Fibroblast of skin of left quadriceps (primary cell): ENCODE results near the gene CARM1.

Experiments used
- DNase-seq, 2 experiments: peaks; one replicate each; pipeline ENCODE4 v3.0.0-alpha.2; 2013; ENCODE audit warnings: low read depth in 2 of 2

The CARM1 gene

GRCh38 chr19:10907925-10908324 lies 36.6 kb downstream of the CARM1 start:
- DNase-seq, result no peak

- DNase-seq, result no peak
Observed at GRCh38 chr19:10908380-10908960, 37.1 kb downstream of the CARM1 start.

- DNase-seq, result no peak
Observed at GRCh38 chr19:10911579-10912363, 40.4 kb downstream of the CARM1 start.

GRCh38 chr19:10912619-10913018 lies 41.3 kb downstream of the CARM1 start:
- DNase-seq, result no peak

- no peak for DNase-seq
Observed at GRCh38 chr19:10913716-10914340, 42.5 kb downstream of the CARM1 start.

- DNase-seq, result peak; percentile 72 to 74
Observed at GRCh38 chr19:10915130-10916091, 44.1 kb downstream of the CARM1 start.

- DNase-seq, result no peak
Observed at GRCh38 chr19:10916602-10917001, 45.2 kb downstream of the CARM1 start.

GRCh38 chr19:10918359-10918758 lies 47.0 kb downstream of the CARM1 start:
- DNase-seq, result no peak

GRCh38 chr19:10919352-10920287 lies 48.3 kb downstream of the CARM1 start:
- no peak for DNase-seq

- no peak for DNase-seq
Observed at GRCh38 chr19:10920288-10920655, 48.9 kb downstream of the CARM1 start.

- DNase-seq, result no peak
Observed at GRCh38 chr19:10920781-10921180, 49.4 kb downstream of the CARM1 start.

- DNase-seq, result no peak
Observed at GRCh38 chr19:10921199-10921909, 50.0 kb downstream of the CARM1 start.

GRCh38 chr19:10921910-10922637 lies 50.7 kb downstream of the CARM1 start:
- no peak for DNase-seq

- no peak for DNase-seq
Observed at GRCh38 chr19:10922638-10923014, 51.3 kb downstream of the CARM1 start.

- no peak for DNase-seq
Observed at GRCh38 chr19:10923260-10924112, 52.1 kb downstream of the CARM1 start.

- DNase-seq, result no peak
Observed at GRCh38 chr19:10924597-10924996, 53.2 kb downstream of the CARM1 start.

GRCh38 chr19:10927730-10928562 lies 56.6 kb downstream of the CARM1 start:
- DNase-seq, result no peak
